HEK293 (cell line): ENCODE data around the gene MMD2.

Experiments
- CTCF ChIA-PET: fragments of 350-600 bp; formaldehyde crosslinking; extraction: SDS; loops from one replicate; lab custom pipeline; 2021; ENCODE audit warnings: antibody characterized with exemption; lab: Yijun Ruan, JAX
- POLR2A ChIA-PET: fragments of 300-600 bp; formaldehyde crosslinking; extraction: SDS; loops from one replicate; lab custom pipeline; 2020; ENCODE audit warnings: antibody characterized with exemption, inconsistent platforms; lab: Yijun Ruan, JAX
- H3K27ac ChIP-seq: fragments of 200-500 bp; sonication (Bioruptor generic); 2 replicates; pipeline ENCODE4 v1.5.1; 2014; ENCODE audit warnings: low read depth, low read length, control low read depth, inconsistent platforms; ENCODE audit errors: extremely low read depth
- H3K36me3 ChIP-seq, 2 experiments: fragments of 200-500 bp in 1 of 2; sonication (Bioruptor generic) in 1 of 2; 1 replicate in 1 of 2; 2 replicates in 1 of 2; pipeline ENCODE4 v1.5.1; 2014 to 2017; ENCODE audit warnings: inconsistent platforms in 2 of 2, low read length in 2 of 2; ENCODE audit not compliant: control insufficient read depth in 2 of 2, insufficient read depth in 1 of 2
- H3K4me1 ChIP-seq: fragments of 200-500 bp; sonication (Bioruptor generic); 2 replicates; pipeline ENCODE4 v1.5.1; 2014; ENCODE audit warnings: mild to moderate bottlenecking, low read length, inconsistent platforms; ENCODE audit not compliant: control insufficient read depth, insufficient read depth
- H3K4me3 ChIP-seq: 2 replicates; pipeline ENCODE4 v1.5.1; 2011; ENCODE audit warnings: low read depth, mild to moderate bottlenecking, control low read depth, low read length, moderate library complexity
- H3K9me3 ChIP-seq: fragments of 200-500 bp; sonication (Bioruptor generic); 2 replicates; pipeline ENCODE4 v1.5.1; 2014; ENCODE audit warnings: low read depth, low read length, inconsistent platforms; ENCODE audit not compliant: control insufficient read depth, insufficient read depth
- GLI4 ChIP-seq: fragments of 450-650 bp; formaldehyde crosslinking; IDR thresholded peaks from 2 replicates; pipeline ENCODE4 v1.5.1; 2016; ENCODE audit warnings: missing biosample characterization, missing genetic modification characterization
- KLF1 ChIP-seq: fragments of 450-650 bp; formaldehyde crosslinking; IDR thresholded peaks from 2 replicates; pipeline ENCODE4 v1.5.1; 2016; ENCODE audit warnings: missing biosample characterization, missing genetic modification characterization
- PBX3 ChIP-seq: sonication (generic); formaldehyde crosslinking; IDR thresholded peaks from 2 replicates; pipeline ENCODE4 v1.8.1; 2022; ENCODE audit warnings: mild to moderate bottlenecking, moderate library complexity, missing genetic modification reagents
- PRDM2 ChIP-seq: fragments of 450-650 bp; formaldehyde crosslinking; IDR thresholded peaks from 2 replicates; pipeline ENCODE4 v1.5.1; 2016; ENCODE audit warnings: missing biosample characterization, missing genetic modification characterization, borderline replicate concordance
- SALL2 ChIP-seq: fragments of 450-650 bp; formaldehyde crosslinking; IDR thresholded peaks from 2 replicates; pipeline ENCODE4 v1.5.0; 2017; ENCODE audit warnings: missing biosample characterization, mild to moderate bottlenecking, missing genetic modification characterization, borderline replicate concordance
- SETDB1 ChIP-seq: IDR thresholded peaks from one replicate; pipeline ENCODE4 v1.6.1; 2017; ENCODE audit warnings: mild to moderate bottlenecking, low read length, moderate library complexity, mixed read lengths; ENCODE audit not compliant: insufficient read length
- ZBTB26 ChIP-seq: fragments of 450-650 bp; formaldehyde crosslinking; optimal IDR thresholded peaks from 2 replicates; pipeline ENCODE3; 2016; ENCODE audit warnings: missing biosample characterization, mild to moderate bottlenecking, missing genetic modification characterization
- ZBTB44 ChIP-seq: fragments of 450-650 bp; IDR thresholded peaks from 2 replicates; pipeline ENCODE4 v1.5.1; 2018; ENCODE audit warnings: missing biosample characterization, mild to moderate bottlenecking, missing genetic modification characterization
- ZFP41 ChIP-seq: fragments of 450-650 bp; formaldehyde crosslinking; IDR thresholded peaks from 2 replicates; pipeline ENCODE4 v1.5.1; 2016; ENCODE audit warnings: missing biosample characterization, missing genetic modification characterization, borderline replicate concordance
- ZNF112 ChIP-seq: fragments of 450-650 bp; formaldehyde crosslinking; IDR thresholded peaks from 2 replicates; pipeline ENCODE4 v1.5.0; 2017; ENCODE audit warnings: missing biosample characterization, missing genetic modification characterization
- ZNF280D ChIP-seq: fragments of 450-650 bp; formaldehyde crosslinking; IDR thresholded peaks from 2 replicates; pipeline ENCODE4 v1.5.1; 2016; ENCODE audit warnings: missing biosample characterization, missing genetic modification characterization
- ZNF341 ChIP-seq: fragments of 450-650 bp; formaldehyde crosslinking; IDR thresholded peaks from 2 replicates; pipeline ENCODE4; 2016; ENCODE audit warnings: low read depth, missing biosample characterization, missing genetic modification characterization
- ZNF350 ChIP-seq: fragments of 450-650 bp; formaldehyde crosslinking; IDR thresholded peaks from 2 replicates; pipeline ENCODE4 v1.5.0; 2017; ENCODE audit warnings: missing biosample characterization, mild to moderate bottlenecking, missing genetic modification characterization
- ZNF426 ChIP-seq: fragments of 450-650 bp; formaldehyde crosslinking; IDR thresholded peaks from 2 replicates; pipeline ENCODE4 v1.5.1; 2017; ENCODE audit warnings: missing biosample characterization, missing genetic modification characterization, mild to moderate bottlenecking, inconsistent platforms, moderate library complexity
- ZNF48 ChIP-seq: fragments of 450-650 bp; formaldehyde crosslinking; IDR thresholded peaks from 2 replicates; pipeline ENCODE4 v1.5.1; 2016; ENCODE audit warnings: missing biosample characterization, missing genetic modification characterization
- ZNF610 ChIP-seq: fragments of 450-650 bp; formaldehyde crosslinking; IDR thresholded peaks from 2 replicates; pipeline ENCODE4 v1.5.1; 2016; ENCODE audit warnings: missing biosample characterization, missing genetic modification characterization, borderline replicate concordance
- ZNF629 ChIP-seq: fragments of 450-650 bp; formaldehyde crosslinking; IDR thresholded peaks from 2 replicates; pipeline ENCODE4 v1.5.1; 2017; ENCODE audit warnings: missing biosample characterization, missing genetic modification characterization
- ZNF677 ChIP-seq: fragments of 450-650 bp; IDR thresholded peaks from 2 replicates; pipeline ENCODE4 v1.5.0; 2018; ENCODE audit warnings: missing biosample characterization, mild to moderate bottlenecking, missing genetic modification characterization, moderate library complexity
- ZNF707 ChIP-seq: fragments of 450-650 bp; formaldehyde crosslinking; IDR thresholded peaks from 2 replicates; pipeline ENCODE4 v1.5.1; 2016; ENCODE audit warnings: missing biosample characterization, missing genetic modification characterization

MMD2 gene

GRCh38 chr7:4962872-4963775 lies 4.1 kb upstream of the MMD2 start:
- CTCF ChIA-PET: interaction anchor here (0.6 kb wide), 1 partner anchor 566 kb away, joined by 4 read pairs; no protein-coding TSS in a partner anchor
- TF ChIP-seq ZNF629 (tag by site-specific recombination): no peak
- TF ChIP-seq SALL2 (tag by site-specific recombination): no peak
- no peak for TF ChIP-seq ZNF280D (tag by site-specific recombination)
- no peak for TF ChIP-seq ZNF48 (tag by site-specific recombination)
- TF ChIP-seq ZNF426 (tag by site-specific recombination): no peak
- no peak for TF ChIP-seq ZFP41 (tag by site-specific recombination)
- TF ChIP-seq ZNF610 (tag by site-specific recombination): no peak
- no peak for TF ChIP-seq GLI4 (tag by site-specific recombination)
- TF ChIP-seq SETDB1: no peak
- TF ChIP-seq ZNF341 (tag by site-specific recombination): no peak
- TF ChIP-seq KLF1 (tag by site-specific recombination): no peak
- TF ChIP-seq ZNF350 (tag by site-specific recombination): no peak
- TF ChIP-seq PBX3: no peak
- no peak for TF ChIP-seq ZBTB26 (tag by site-specific recombination)
- TF ChIP-seq ZNF112: no peak
- TF ChIP-seq ZBTB44: no peak
- no peak for TF ChIP-seq ZNF677
- no peak for TF ChIP-seq PRDM2 (tag by site-specific recombination)
- no peak for TF ChIP-seq ZNF707 (tag by site-specific recombination)
- TF ChIP-seq, all 188 proteins: peak for 0
- H3K27ac ChIP-seq: no peak overlapping the region
- no peaks in the 10 kb centered on the region for H3K9me3 ChIP-seq
- no peaks in the 10 kb centered on the region for H3K4me1 ChIP-seq
- POLR2A ChIA-PET: no interaction called here
- H3K4me3 ChIP-seq: no peak overlapping the region
- no peaks in the 10 kb centered on the region for H3K36me3 ChIP-seq
